GM23338 (cell line): ENCODE data around the gene FARP1. TPM values are rescaled to one million over a fixed set of nuclear protein-coding genes. Genes with fewer than 3 reads are reported as not detected.

Experiments
- ATAC-seq: fragments of 200-7000 bp; cut with Tn5 transposase; 3 replicates; pipeline ENCODE4 v1.9.1; 2020
- DNase-seq: peaks from one replicate; pipeline ENCODE4 v3.0.0-alpha.2; 2015; ENCODE audit warnings: low spot score
- H2AFZ ChIP-seq: fragments of 200-600 bp; sonication (generic); 2 replicates; pipeline ENCODE4 v1.8.0; 2016; ENCODE audit warnings: antibody characterized with exemption, mild to moderate bottlenecking, moderate library complexity
- H3F3A ChIP-seq: fragments of 200-600 bp; sonication (generic); replicated peaks from 2 replicates; pipeline ENCODE4 v1.8.0; 2017; ENCODE audit warnings: antibody characterized with exemption, mixed run types, low read depth
- H3K27ac ChIP-seq: fragments of 200-600 bp; sonication (generic); 2 replicates; pipeline ENCODE4 v1.6.1; 2016; ENCODE audit warnings: low read depth
- H3K27me3 ChIP-seq: fragments of 200-600 bp; sonication (generic); 2 replicates; pipeline ENCODE4 v1.8.0; 2016; ENCODE audit warnings: mild to moderate bottlenecking, mixed run types, moderate library complexity; ENCODE audit not compliant: insufficient read depth
- H3K36me3 ChIP-seq: fragments of 200-600 bp; sonication (generic); 2 replicates; pipeline ENCODE4 v1.8.0; 2016; ENCODE audit warnings: mild to moderate bottlenecking; ENCODE audit not compliant: insufficient read depth
- H3K4me1 ChIP-seq: fragments of 200-600 bp; sonication (generic); 2 replicates; pipeline ENCODE4 v1.8.0; 2016; ENCODE audit warnings: mild to moderate bottlenecking, moderate library complexity; ENCODE audit not compliant: insufficient read depth
- H3K4me2 ChIP-seq: fragments of 200-600 bp; sonication (generic); 2 replicates; pipeline ENCODE4 v1.7.1; 2017; ENCODE audit warnings: mixed run types
- H3K4me3 ChIP-seq: fragments of 200-600 bp; sonication (generic); 2 replicates; pipeline ENCODE4 v1.6.1; 2016; ENCODE audit warnings: mixed run types
- H3K79me2 ChIP-seq: fragments of 200-600 bp; sonication (generic); replicated peaks from 2 replicates; pipeline ENCODE4 v1.8.0; 2017; ENCODE audit warnings: mild to moderate bottlenecking; ENCODE audit not compliant: insufficient read depth
- H3K9me2 ChIP-seq: fragments of 200-600 bp; sonication (generic); 2 replicates; pipeline ENCODE4 v1.8.0; 2017; ENCODE audit not compliant: insufficient read depth
- H4K20me1 ChIP-seq: fragments of 200-600 bp; sonication (generic); replicated peaks from 2 replicates; pipeline ENCODE4 v1.8.0; 2017; ENCODE audit warnings: mild to moderate bottlenecking; ENCODE audit not compliant: insufficient read depth
- H3K27ac Mint-ChIP-seq: 2 replicates; pipeline ENCODE4 v1.8.0; 2020; ENCODE audit warnings: inconsistent platforms, mild to moderate bottlenecking, moderate library complexity, mixed read lengths
- H3K27me3 Mint-ChIP-seq: 3 replicates; pipeline ENCODE4 v1.8.0; 2022; ENCODE audit warnings: low read depth, mild to moderate bottlenecking, moderate library complexity, mixed read lengths, inconsistent platforms; ENCODE audit not compliant: insufficient read depth, poor library complexity
- H3K36me3 Mint-ChIP-seq: 3 replicates; pipeline ENCODE4 v1.8.0; 2021; ENCODE audit warnings: low read depth, mild to moderate bottlenecking, inconsistent platforms, moderate library complexity, mixed read lengths
- H3K4me1 Mint-ChIP-seq: 3 replicates; pipeline ENCODE4 v1.8.0; 2020; ENCODE audit warnings: mild to moderate bottlenecking, inconsistent platforms, mixed read lengths
- H3K4me3 Mint-ChIP-seq: 3 replicates; pipeline ENCODE4 v1.8.0; 2021; ENCODE audit warnings: moderate library complexity, mild to moderate bottlenecking, inconsistent platforms, mixed read lengths
- H3K9me3 Mint-ChIP-seq: 3 replicates; pipeline ENCODE4 v1.8.0; 2020; ENCODE audit warnings: moderate library complexity, mild to moderate bottlenecking, inconsistent platforms, mixed read lengths
- CREB1 ChIP-seq: fragments of 250-450 bp; sonication (Bioruptor Pico); IDR thresholded peaks from 2 replicates; pipeline ENCODE4 v1.5.0; 2020; ENCODE audit warnings: low read depth, mild to moderate bottlenecking, moderate library complexity
- EZH2phosphoT487 ChIP-seq: fragments of 200-600 bp; sonication (generic); IDR thresholded peaks from one replicate; pipeline ENCODE4 v1.8.1; 2018; ENCODE audit warnings: antibody characterized with exemption; ENCODE audit not compliant: unreplicated experiment
- JUNB ChIP-seq: IDR thresholded peaks from one replicate; pipeline ENCODE4 v1.6.1; 2016; ENCODE audit warnings: antibody characterized with exemption; ENCODE audit not compliant: unreplicated experiment
- POLR2AphosphoS5 ChIP-seq: IDR thresholded peaks from 2 replicates; pipeline ENCODE4 v1.6.1; 2016; ENCODE audit warnings: antibody characterized with exemption, low read depth
- STAT1 ChIP-seq: IDR thresholded peaks from one replicate; pipeline ENCODE4 v1.6.1; 2016; ENCODE audit warnings: antibody characterized with exemption; ENCODE audit not compliant: unreplicated experiment
- ZNF114 ChIP-seq: fragments of 250-450 bp; sonication (Bioruptor Pico); IDR thresholded peaks from 2 replicates; pipeline ENCODE4 v1.5.0; 2020; ENCODE audit warnings: mild to moderate bottlenecking, moderate library complexity
- ZNF331 ChIP-seq: fragments of 250-450 bp; sonication (Bioruptor Pico); IDR thresholded peaks from 2 replicates; pipeline ENCODE4 v1.5.0; 2020; ENCODE audit warnings: low read depth, mild to moderate bottlenecking, moderate library complexity
- polyA plus RNA-seq: library from polyadenylated mRNA; unstranded; fragments of >200 nt; fragmentation: Nextera tagmentation; extraction: Ambion mirVana; gene quantifications from 2 replicates; pipeline ENCODE4 v1.2.1, GENCODE V29; 2016
- total RNA-seq: library from RNA; depleted of rRNA; stranded (reverse); fragments of >200 nt; shearing (Covaris generic); gene quantifications from 2 replicates; pipeline ENCODE4 v1.2.3, GENCODE V29; 2014
- TF ChIP-seq, protein P1 (sequence below): IDR thresholded peaks from 2 replicates; pipeline ENCODE4 v1.6.1; 2016; ENCODE audit warnings: antibody characterized with exemption
- TF ChIP-seq, protein P2 (sequence below): IDR thresholded peaks from one replicate; pipeline ENCODE4 v1.6.1; 2018; ENCODE audit warnings: antibody characterized with exemption; ENCODE audit not compliant: unreplicated experiment
- TF ChIP-seq, protein P3 (sequence below): fragments of 250-450 bp; sonication (Bioruptor Pico); IDR thresholded peaks from 2 replicates; pipeline ENCODE4 v1.5.0; 2020; ENCODE audit warnings: mild to moderate bottlenecking, moderate library complexity

FARP1 gene
- total and polyA plus RNA-seq, 2 experiments from 2014 or later: 53.6 to 82.5 TPM

DNA sequence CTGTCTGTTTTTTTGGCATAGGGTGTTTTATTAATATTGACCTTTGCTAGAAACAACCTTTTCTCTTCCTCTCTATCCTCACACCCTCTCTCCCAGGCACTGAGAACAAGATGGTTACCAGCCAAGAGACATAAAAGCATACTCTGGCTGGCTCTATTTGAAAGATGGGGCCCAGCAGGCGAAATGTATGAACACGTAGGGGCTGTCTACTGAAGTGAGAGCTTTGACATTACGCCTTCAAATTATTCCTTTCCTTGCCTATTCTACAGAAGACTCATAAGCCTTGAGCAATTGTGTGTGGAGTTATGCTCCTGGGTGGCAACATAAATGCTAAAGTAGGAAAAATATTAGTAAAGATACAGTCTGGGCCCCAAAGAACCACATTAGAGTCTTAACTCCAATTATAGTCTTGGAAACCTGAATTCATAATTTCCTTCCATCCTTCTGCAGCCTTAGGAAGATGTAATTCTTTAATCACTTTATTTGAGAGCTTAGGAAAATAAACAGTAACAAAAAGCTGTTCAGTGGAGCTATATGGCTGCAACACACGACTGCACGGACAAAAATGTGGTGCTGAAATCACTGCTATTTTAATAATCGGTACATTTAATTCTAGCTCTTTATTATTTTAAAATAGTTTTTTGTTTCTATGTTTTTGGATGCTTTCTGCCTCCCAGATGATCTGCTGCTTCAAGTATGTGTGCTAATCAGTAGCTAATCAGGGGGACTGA is 156.5 kb downstream of the FARP1 start (continued):
- TF ChIP-seq, protein P1, sequence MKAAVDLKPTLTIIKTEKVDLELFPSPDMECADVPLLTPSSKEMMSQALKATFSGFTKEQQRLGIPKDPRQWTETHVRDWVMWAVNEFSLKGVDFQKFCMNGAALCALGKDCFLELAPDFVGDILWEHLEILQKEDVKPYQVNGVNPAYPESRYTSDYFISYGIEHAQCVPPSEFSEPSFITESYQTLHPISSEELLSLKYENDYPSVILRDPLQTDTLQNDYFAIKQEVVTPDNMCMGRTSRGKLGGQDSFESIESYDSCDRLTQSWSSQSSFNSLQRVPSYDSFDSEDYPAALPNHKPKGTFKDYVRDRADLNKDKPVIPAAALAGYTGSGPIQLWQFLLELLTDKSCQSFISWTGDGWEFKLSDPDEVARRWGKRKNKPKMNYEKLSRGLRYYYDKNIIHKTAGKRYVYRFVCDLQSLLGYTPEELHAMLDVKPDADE: no peak

DNA sequence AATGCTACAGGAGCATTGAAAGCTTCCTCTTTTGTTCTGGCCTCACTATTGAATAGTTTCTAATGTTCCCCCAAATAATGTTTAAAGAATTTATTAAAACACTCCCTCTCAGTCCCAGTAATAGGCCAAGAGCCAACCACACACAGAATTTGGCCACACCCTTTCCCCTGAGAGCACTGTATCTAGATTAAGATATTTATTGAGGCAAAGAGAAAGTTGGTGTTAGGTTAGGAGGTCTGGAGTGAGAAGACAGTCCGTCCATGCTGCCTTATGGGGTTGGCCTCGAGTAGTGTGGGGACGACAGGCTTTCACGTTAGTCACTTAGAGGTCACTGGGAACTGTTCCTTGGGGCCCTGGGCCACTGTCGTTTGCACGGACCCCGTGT is 157.1 kb downstream of the FARP1 start:
- Histone ChIP-seq H3K4me3 (no peak overlapping the region), H3K79me2 (peaks cover 83% of the 10 kb centered on the region), H2AFZ (no peak overlapping the region), H3K27me3 (no peaks in the 10 kb centered on the region), H3K4me1 (peaks cover 19% of the 10 kb centered on the region), H3K27ac (no peak overlapping the region), H3K9me2 (no peaks in the 10 kb centered on the region), H4K20me1 (peaks cover 18% of the 10 kb centered on the region; the same call in 1 of the 2 replicates), H3K36me3 (no peaks in the 10 kb centered on the region), H3K4me2 (no peak overlapping the region), H3F3A (no peaks in the 10 kb centered on the region)
- peaks cover 35% of the 10 kb centered on the region for H3K4me1 Mint-ChIP-seq
- H3K4me3 Mint-ChIP-seq: no peak overlapping the region
- ATAC-seq (no peak), DNase-seq (no peak)
- H3K36me3 Mint-ChIP-seq: no peaks in the 10 kb centered on the region
- H3K27me3 Mint-ChIP-seq: peaks cover 2% of the 10 kb centered on the region
- no peaks in the 10 kb centered on the region for H3K9me3 Mint-ChIP-seq
- H3K27ac Mint-ChIP-seq: no peak overlapping the region
- TF ChIP-seq JUNB (no peak), EZH2phosphoT487 (no peak), ZNF114 (CRISPR knock-in tag) (no peak), STAT1 (no peak), ZNF331 (CRISPR knock-in tag) (no peak), CREB1 (CRISPR knock-in tag) (no peak), POLR2AphosphoS5 (no peak)
- TF ChIP-seq, protein P2, sequence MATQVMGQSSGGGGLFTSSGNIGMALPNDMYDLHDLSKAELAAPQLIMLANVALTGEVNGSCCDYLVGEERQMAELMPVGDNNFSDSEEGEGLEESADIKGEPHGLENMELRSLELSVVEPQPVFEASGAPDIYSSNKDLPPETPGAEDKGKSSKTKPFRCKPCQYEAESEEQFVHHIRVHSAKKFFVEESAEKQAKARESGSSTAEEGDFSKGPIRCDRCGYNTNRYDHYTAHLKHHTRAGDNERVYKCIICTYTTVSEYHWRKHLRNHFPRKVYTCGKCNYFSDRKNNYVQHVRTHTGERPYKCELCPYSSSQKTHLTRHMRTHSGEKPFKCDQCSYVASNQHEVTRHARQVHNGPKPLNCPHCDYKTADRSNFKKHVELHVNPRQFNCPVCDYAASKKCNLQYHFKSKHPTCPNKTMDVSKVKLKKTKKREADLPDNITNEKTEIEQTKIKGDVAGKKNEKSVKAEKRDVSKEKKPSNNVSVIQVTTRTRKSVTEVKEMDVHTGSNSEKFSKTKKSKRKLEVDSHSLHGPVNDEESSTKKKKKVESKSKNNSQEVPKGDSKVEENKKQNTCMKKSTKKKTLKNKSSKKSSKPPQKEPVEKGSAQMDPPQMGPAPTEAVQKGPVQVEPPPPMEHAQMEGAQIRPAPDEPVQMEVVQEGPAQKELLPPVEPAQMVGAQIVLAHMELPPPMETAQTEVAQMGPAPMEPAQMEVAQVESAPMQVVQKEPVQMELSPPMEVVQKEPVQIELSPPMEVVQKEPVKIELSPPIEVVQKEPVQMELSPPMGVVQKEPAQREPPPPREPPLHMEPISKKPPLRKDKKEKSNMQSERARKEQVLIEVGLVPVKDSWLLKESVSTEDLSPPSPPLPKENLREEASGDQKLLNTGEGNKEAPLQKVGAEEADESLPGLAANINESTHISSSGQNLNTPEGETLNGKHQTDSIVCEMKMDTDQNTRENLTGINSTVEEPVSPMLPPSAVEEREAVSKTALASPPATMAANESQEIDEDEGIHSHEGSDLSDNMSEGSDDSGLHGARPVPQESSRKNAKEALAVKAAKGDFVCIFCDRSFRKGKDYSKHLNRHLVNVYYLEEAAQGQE: no peak
- TF ChIP-seq, protein P3, sequence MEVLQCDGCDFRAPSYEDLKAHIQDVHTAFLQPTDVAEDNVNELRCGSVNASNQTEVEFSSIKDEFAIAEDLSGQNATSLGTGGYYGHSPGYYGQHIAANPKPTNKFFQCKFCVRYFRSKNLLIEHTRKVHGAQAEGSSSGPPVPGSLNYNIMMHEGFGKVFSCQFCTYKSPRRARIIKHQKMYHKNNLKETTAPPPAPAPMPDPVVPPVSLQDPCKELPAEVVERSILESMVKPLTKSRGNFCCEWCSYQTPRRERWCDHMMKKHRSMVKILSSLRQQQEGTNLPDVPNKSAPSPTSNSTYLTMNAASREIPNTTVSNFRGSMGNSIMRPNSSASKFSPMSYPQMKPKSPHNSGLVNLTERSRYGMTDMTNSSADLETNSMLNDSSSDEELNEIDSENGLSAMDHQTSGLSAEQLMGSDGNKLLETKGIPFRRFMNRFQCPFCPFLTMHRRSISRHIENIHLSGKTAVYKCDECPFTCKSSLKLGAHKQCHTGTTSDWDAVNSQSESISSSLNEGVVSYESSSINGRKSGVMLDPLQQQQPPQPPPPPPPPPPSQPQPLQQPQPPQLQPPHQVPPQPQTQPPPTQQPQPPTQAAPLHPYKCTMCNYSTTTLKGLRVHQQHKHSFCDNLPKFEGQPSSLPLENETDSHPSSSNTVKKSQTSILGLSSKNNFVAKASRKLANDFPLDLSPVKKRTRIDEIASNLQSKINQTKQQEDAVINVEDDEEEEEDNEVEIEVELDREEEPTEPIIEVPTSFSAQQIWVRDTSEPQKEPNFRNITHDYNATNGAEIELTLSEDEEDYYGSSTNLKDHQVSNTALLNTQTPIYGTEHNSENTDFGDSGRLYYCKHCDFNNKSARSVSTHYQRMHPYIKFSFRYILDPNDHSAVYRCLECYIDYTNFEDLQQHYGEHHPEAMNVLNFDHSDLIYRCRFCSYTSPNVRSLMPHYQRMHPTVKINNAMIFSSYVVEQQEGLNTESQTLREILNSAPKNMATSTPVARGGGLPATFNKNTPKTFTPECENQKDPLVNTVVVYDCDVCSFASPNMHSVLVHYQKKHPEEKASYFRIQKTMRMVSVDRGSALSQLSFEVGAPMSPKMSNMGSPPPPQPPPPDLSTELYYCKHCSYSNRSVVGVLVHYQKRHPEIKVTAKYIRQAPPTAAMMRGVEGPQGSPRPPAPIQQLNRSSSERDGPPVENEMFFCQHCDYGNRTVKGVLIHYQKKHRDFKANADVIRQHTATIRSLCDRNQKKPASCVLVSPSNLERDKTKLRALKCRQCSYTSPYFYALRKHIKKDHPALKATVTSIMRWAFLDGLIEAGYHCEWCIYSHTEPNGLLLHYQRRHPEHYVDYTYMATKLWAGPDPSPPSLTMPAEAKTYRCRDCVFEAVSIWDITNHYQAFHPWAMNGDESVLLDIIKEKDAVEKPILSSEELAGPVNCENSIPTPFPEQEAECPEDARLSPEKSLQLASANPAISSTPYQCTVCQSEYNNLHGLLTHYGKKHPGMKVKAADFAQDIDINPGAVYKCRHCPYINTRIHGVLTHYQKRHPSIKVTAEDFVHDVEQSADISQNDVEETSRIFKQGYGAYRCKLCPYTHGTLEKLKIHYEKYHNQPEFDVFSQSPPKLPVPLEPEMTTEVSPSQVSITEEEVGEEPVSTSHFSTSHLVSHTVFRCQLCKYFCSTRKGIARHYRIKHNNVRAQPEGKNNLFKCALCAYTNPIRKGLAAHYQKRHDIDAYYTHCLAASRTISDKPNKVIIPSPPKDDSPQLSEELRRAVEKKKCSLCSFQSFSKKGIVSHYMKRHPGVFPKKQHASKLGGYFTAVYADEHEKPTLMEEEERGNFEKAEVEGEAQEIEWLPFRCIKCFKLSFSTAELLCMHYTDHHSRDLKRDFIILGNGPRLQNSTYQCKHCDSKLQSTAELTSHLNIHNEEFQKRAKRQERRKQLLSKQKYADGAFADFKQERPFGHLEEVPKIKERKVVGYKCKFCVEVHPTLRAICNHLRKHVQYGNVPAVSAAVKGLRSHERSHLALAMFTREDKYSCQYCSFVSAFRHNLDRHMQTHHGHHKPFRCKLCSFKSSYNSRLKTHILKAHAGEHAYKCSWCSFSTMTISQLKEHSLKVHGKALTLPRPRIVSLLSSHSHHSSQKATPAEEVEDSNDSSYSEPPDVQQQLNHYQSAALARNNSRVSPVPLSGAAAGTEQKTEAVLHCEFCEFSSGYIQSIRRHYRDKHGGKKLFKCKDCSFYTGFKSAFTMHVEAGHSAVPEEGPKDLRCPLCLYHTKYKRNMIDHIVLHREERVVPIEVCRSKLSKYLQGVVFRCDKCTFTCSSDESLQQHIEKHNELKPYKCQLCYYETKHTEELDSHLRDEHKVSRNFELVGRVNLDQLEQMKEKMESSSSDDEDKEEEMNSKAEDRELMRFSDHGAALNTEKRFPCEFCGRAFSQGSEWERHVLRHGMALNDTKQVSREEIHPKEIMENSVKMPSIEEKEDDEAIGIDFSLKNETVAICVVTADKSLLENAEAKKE: no peak
- TF ChIP-seq, protein P1: no peak
